MCF 10A (cell line): ENCODE measurements around the gene ARHGEF17. TPM values are rescaled to one million over a fixed set of nuclear protein-coding genes. Genes with fewer than 3 reads are reported as not detected.

Source experiments
- BruUV-seq: library from RNA; stranded (reverse); fragments of 400-500 nt; replicated peaks from 2 replicates; lab custom pipeline; 2021; lab: Mats Ljungman, UMichigan
- CTCF ChIA-PET: fragments of 300-600 bp; sonication (Branson Sonifier 250); formaldehyde crosslinking; extraction: SDS; loops from one replicate; lab custom pipeline; 2021; ENCODE audit warnings: antibody characterized with exemption, inconsistent platforms; lab: Yijun Ruan, JAX
- POLR2A ChIA-PET: fragments of 300-600, 350-650 bp; sonication (Branson Sonifier 250); formaldehyde crosslinking; extraction: SDS; loops from one replicate; lab custom pipeline; 2020; ENCODE audit warnings: antibody characterized with exemption, inconsistent platforms; lab: Yijun Ruan, JAX
- DNase-seq: peaks from one replicate; pipeline ENCODE4 v3.0.0-alpha.2; 2018; ENCODE audit not compliant: unreplicated experiment
- H3K27ac Mint-ChIP-seq: one replicate; pipeline ENCODE4 v1.8.0; 2022; ENCODE audit warnings: mild to moderate bottlenecking, low read depth, mixed read lengths; ENCODE audit not compliant: unreplicated experiment
- H3K27me3 Mint-ChIP-seq: one replicate; pipeline ENCODE4 v1.8.0; 2022; ENCODE audit warnings: mixed read lengths; ENCODE audit not compliant: insufficient read depth, unreplicated experiment
- H3K36me3 Mint-ChIP-seq: one replicate; pipeline ENCODE4 v1.8.0; 2022; ENCODE audit warnings: mild to moderate bottlenecking, moderate library complexity, mixed read lengths; ENCODE audit not compliant: insufficient read depth, unreplicated experiment
- H3K4me1 Mint-ChIP-seq: one replicate; pipeline ENCODE4 v1.8.0; 2022; ENCODE audit warnings: mixed read lengths; ENCODE audit not compliant: insufficient read depth, unreplicated experiment
- H3K4me3 Mint-ChIP-seq: one replicate; pipeline ENCODE4 v1.8.0; 2022; ENCODE audit warnings: mild to moderate bottlenecking, moderate library complexity, mixed read lengths; ENCODE audit not compliant: unreplicated experiment
- H3K9me3 Mint-ChIP-seq: one replicate; pipeline ENCODE4 v1.8.0; 2022; ENCODE audit warnings: mixed read lengths; ENCODE audit not compliant: unreplicated experiment
- CTCF ChIP-seq: fragments of 200-600 bp; IDR thresholded peaks from one replicate; pipeline ENCODE4 v1.8.0; 2022; ENCODE audit warnings: antibody characterized with exemption, mild to moderate bottlenecking; ENCODE audit not compliant: unreplicated experiment
- intact Hi-C: fragments of 100-400 bp; cut with micrococcal nuclease; formaldehyde crosslinking; loops from 2 replicates; pipeline ENCODE4 v1.14.1; 2022
- total RNA-seq: library from RNA; stranded (reverse); gene quantifications from 2 replicates; pipeline ENCODE4 v1.2.3, GENCODE V29; 2022

The ARHGEF17 gene
- total RNA-seq, 1 experiment from 2014 or later = 27.6 TPM

DNA sequence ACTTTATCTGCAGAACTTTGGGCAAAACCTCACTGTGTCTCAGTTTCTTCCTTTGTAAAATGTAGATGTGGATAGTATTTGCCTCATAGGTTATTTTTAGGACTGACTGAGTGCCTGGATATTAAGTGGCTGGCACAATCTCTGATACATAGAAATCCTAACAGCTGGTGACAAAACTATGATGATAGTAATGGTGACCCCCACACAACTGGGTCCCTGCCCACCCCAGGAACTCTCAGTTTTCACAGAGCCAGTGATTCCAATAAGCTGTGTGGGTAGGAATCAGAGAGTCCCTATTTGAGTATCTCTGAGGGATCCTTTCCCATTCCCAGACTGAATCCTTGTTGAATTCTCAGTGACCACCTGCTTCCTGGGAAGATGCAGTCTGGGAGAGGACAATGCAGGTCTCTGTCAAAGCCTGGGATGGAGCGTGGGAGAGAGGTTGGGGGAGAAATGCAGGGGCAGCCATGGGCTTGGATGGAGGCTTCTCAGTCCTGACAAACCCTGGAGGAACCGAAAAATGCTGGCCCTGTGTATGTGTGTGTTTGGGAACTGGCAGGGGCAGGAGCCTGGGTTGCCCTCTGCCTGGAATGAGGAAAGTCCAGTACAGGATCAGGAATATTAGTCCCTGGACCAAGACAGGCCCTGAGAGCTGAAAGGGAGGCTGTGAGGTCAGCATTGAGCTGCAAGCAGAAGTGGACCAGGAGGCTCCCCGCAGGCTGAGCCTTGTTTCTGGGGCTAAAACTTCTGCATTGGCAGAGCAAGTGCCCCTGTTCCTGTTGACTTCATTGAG, 42.0 kb upstream of the ARHGEF17 start:
- peaks cover 22% of the 10 kb centered on the region for H3K27me3 Mint-ChIP-seq
- ChIA-PET CTCF (interaction anchor here (0.6 to 3.9 kb wide), 4 partner anchors 23 to 500 kb away, joined by 3 to 12 read pairs (median 8); partner anchors contain the start of gene FCHSD2), POLR2A (no interaction called here)
- TF ChIP-seq CTCF = no peak
- no peaks in the 10 kb centered on the region for H3K36me3 Mint-ChIP-seq
- H3K9me3 Mint-ChIP-seq = no peaks in the 10 kb centered on the region
- intact Hi-C loops = no loop called here
- no TSS peak for BruUV-seq
- no peak overlapping the region for H3K4me3 Mint-ChIP-seq
- H3K27ac Mint-ChIP-seq = no peak overlapping the region
- no peak for DNase-seq
- H3K4me1 Mint-ChIP-seq = peaks cover 6% of the 10 kb centered on the region

DNA sequence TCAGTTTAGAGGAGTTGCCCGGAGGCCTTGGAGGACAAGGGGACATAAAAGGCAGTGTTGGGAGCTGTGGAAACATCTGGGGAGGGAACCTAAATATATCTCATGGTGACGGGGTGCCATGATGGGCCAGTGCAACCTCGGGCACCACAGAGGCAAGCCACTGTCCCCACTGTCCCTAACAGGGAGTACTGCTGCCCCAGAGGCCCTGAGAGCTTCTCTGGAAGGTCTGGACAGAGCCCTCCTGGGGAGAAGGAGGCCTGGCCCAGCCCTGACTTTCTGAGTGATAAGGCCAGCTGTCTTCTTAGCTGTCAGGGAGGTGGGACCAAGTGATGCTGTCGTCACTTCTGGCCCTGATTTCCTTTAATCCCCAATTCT, 41.4 kb upstream of the ARHGEF17 start:
- intact Hi-C loops = no loop called here
- ChIA-PET POLR2A (no interaction called here), CTCF (interaction anchor here (0.6 kb wide), 1 partner anchor 124 kb away, joined by 9 read pairs; the partner anchor contains the start of gene FCHSD2)
- no TSS peak for BruUV-seq
- no peak for TF ChIP-seq CTCF
- DNase-seq = no peak
- H3K36me3 Mint-ChIP-seq = no peaks in the 10 kb centered on the region
- peaks cover 22% of the 10 kb centered on the region for H3K27me3 Mint-ChIP-seq
- peaks cover 6% of the 10 kb centered on the region for H3K4me1 Mint-ChIP-seq
- no peak overlapping the region for H3K27ac Mint-ChIP-seq
- H3K9me3 Mint-ChIP-seq = no peaks in the 10 kb centered on the region
- H3K4me3 Mint-ChIP-seq = no peak overlapping the region

GRCh38 chr11:73267122-73267846, 40.8 kb upstream of the ARHGEF17 start:
- TF ChIP-seq CTCF = no peak
- Mint-ChIP-seq H3K9me3 (no peaks in the 10 kb centered on the region), H3K27ac (no peak overlapping the region), H3K36me3 (no peaks in the 10 kb centered on the region), H3K27me3 (peaks cover 22% of the 10 kb centered on the region), H3K4me3 (no peak overlapping the region), H3K4me1 (peaks cover 6% of the 10 kb centered on the region)
- DNase-seq = no peak
- BruUV-seq = no TSS peak
- intact Hi-C loops = no loop called here
- ChIA-PET POLR2A (interaction anchor here (0.5 kb wide), 1 partner anchor 100 kb away, joined by 4 read pairs; no protein-coding TSS in a partner anchor), CTCF (interaction anchor here (0.6 to 1.1 kb wide), 3 partner anchors 34 to 410 kb away, joined by 3 to 9 read pairs (median 6); partner anchors contain the start of gene FCHSD2)
